Aorta (tissue), 5 donors: ENCODE measurements around the gene RNF175. TPM values are rescaled to one million over a fixed set of nuclear protein-coding genes. Genes with fewer than 3 reads are reported as not detected.

Experiments
- ATAC-seq: fragments of 200-7000 bp; cut with Tn5 transposase; one replicate; pipeline ENCODE4 v1.9.1; 2022; ENCODE audit warnings: moderate library complexity; ENCODE audit not compliant: low FRiP score
- DNase-seq, 2 donors: peaks; one replicate each; pipeline ENCODE4 v3.0.0-alpha.2; 2020
- H3K27ac ChIP-seq, 2 donors: one replicate each; pipeline ENCODE4 v1.5.1; 2013; ENCODE audit warnings: low read length in 2 of 2, mild to moderate bottlenecking in 2 of 2, moderate library complexity in 2 of 2, control low read depth in 1 of 2, inconsistent platforms in 1 of 2, low read depth in 1 of 2
- H3K27me3 ChIP-seq, 2 donors: one replicate each; pipeline ENCODE4 v1.6.1; 2013; ENCODE audit warnings: control low read depth in 1 of 2, low read length in 1 of 2, mild to moderate bottlenecking in 1 of 2, moderate library complexity in 1 of 2; ENCODE audit not compliant: insufficient read depth in 2 of 2, control insufficient read depth in 1 of 2
- H3K36me3 ChIP-seq, 2 donors: one replicate each; pipeline ENCODE4 v1.6.1; 2013; ENCODE audit warnings: control low read depth in 1 of 2, low read length in 1 of 2, mild to moderate bottlenecking in 1 of 2; ENCODE audit not compliant: insufficient read depth in 2 of 2, control insufficient read depth in 1 of 2
- H3K4me1 ChIP-seq, 2 donors: one replicate each; pipeline ENCODE4 v1.6.1; 2013; ENCODE audit warnings: low read length in 2 of 2, control low read depth in 1 of 2, mild to moderate bottlenecking in 1 of 2, moderate library complexity in 1 of 2; ENCODE audit not compliant: insufficient read depth in 2 of 2, control insufficient read depth in 1 of 2
- H3K4me3 ChIP-seq, 2 donors: one replicate each; pipeline ENCODE4 v1.5.1; 2013; ENCODE audit warnings: low read length in 2 of 2, control low read depth in 1 of 2, mild to moderate bottlenecking in 1 of 2
- H3K9me3 ChIP-seq: one replicate; pipeline ENCODE4 v1.6.1; 2013; ENCODE audit warnings: mild to moderate bottlenecking, low read length; ENCODE audit not compliant: control insufficient read depth
- WGBS, 2 donors: extraction: QIAGEN DNeasy Blood & Tissue Kit; methylation state at CpG; one replicate each; pipeline ENCODE4 v1.1.7; 2013; 5-methylcytosine and 5-hydroxymethylcytosine counted together
- intact Hi-C, 2 donors: fragments of 100-400 bp; cut with DNase I; formaldehyde crosslinking; loops; one replicate each; pipeline versions ENCODE4 v1.14.2 to v1.15.0; 2022
- long read RNA-seq, 2 donors: library from polyadenylated mRNA; unstranded; transcript quantifications; one replicate each; pipeline ENCODE4 v2.0.0, GENCODE V29; 2020 to 2021
- polyA plus RNA-seq, 2 donors: library from polyadenylated mRNA; stranded (reverse); fragments of 200-250 nt; gene quantifications; one replicate each; pipeline ENCODE4 v1.2.3, GENCODE V29; 2013
- total RNA-seq, 2 donors: library from RNA; stranded (reverse); fragmentation: NEBNext Ultra II Directional; extraction: Animal tissue kit (Norgen Biotek cat#: 25700); gene quantifications; one replicate each; pipeline ENCODE4 v1.2.1, GENCODE V29; 2021
- donor health status: healthy with polysubstance abuse.
- donor health status: Bipolar disorder and iron deficiency.
- donor health status: DM: no; HTN: no; CAD: no.
- donor health status: DM: no; HTN: no; CAD: no.
- donor health status: DM: yes; HTN: yes; CAD: no.

Gene RNF175
- total RNA-seq, result 1 to 10 TPM in 1 of 2 donors, not detected in 1; 1.0 TPM
- under 1 TPM in 1 of 2 donors, not detected in 1; 0.33 TPM for polyA plus RNA-seq
- long read RNA-seq, donor 1, partial matches to known transcripts, result 0 of 2 reads
- long read RNA-seq, donor 1, other reads (novel, unspliced or antisense), result 2 of 2 reads
- long read RNA-seq, donor 2, partial matches to known transcripts, result 0 of 6 reads
- long read RNA-seq, donor 2, other reads (novel, unspliced or antisense), result 6 of 6 reads

DNA sequence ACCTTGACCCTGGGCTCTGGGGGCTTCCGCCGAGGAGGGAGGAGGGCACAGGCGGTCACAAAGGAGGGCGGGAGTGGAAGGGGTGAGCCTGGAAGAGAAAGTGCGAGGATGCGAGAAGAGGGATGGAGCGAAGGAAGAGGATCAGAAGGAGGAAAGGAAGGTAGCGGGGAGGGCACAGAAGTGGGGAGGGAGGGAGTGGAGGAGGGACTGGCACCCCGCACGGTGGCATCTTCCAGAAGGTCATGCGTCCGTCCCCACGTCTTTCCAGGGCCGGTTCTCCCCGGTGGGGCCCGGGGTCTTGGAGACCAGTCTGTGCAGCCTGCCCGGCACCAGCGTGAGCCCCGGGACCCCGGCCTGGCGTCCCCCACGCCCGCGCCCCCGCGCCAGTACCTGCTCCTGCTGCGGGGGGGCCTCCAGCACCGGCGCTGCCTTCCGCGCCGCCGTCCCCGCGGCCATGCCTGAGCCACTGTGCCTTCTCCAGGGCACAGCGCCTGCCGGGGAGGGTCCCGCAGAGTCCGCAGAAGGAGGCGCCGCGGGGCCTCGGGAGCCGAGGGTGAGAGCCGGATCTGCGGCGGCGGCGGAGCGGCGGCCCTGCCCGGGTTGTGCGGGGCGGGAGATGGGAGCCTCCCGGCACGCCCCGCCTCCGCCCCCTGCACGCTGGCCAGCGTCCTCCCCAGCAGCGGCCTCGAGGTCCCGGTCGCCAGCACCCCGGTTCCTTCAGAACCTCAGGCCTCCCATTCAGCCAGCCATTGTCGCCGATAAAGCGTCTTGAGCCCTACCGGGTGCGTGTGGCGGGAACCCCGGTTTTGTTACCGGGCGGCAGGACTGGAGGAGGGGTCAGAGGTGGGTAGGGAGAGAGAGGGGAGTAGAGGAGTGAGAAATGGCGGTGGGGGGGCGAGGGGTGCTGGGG lies at the start of gene RNF175:
Gene RNF175, minus strand, starts transcription at position 618 of the 910 bp plus-strand sequence. Its CDS starts 162 bp downstream, at position 456.
- no peaks in the 10 kb centered on the region for H3K36me3 ChIP-seq
- DNase-seq (peak; percentile 51 to 78), ATAC-seq (peak; percentile 46)
- intact Hi-C loops, result no loop called here
- 5 to 7% methylated on average over 57 to 76 of the region's 76 CpGs for WGBS, 2 donors
- H3K27me3 ChIP-seq, result no peaks in the 10 kb centered on the region
- no peak within 1 kb of the TSS for H3K27ac ChIP-seq
- no peaks in the 10 kb centered on the region for H3K4me1 ChIP-seq
- H3K9me3 ChIP-seq, result peaks cover 2% of the 10 kb centered on the region
- peak within 1 kb of the TSS; percentile 58 to 74 for H3K4me3 ChIP-seq

DNA sequence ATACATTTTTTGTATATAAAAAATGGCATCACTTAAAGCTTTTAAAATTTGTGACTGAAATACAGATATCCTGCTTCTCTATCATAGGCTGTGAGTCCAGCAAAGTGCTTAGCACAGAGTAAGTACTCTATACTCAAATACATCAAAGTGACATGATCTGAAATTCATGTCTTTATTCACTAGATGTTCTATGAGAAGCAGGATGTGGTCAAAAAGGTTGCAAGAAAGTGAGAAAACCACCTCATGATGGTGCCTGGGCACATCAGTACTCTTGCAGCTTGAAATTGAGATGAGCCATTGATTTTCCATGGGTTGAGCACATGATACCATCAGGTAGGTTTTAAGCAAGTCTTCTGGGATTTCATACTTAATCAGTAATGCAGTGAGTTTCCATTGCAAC lies 49.5 kb upstream of the RNF175 start:
- H3K9me3 ChIP-seq, result peaks cover 2% of the 10 kb centered on the region
- H3K27ac ChIP-seq, result no peak overlapping the region
- H3K36me3 ChIP-seq, result no peaks in the 10 kb centered on the region
- peaks cover 0 to 3% of the 10 kb centered on the region in 2 donors for H3K27me3 ChIP-seq
- intact Hi-C loops, result no loop called here
- no peak overlapping the region for H3K4me3 ChIP-seq
- ATAC-seq, result no peak
- no peak for DNase-seq
- no peaks in the 10 kb centered on the region for H3K4me1 ChIP-seq

GRCh38 chr4:153808175-153808574 lies 48.4 kb upstream of the RNF175 start:
- Histone ChIP-seq H3K4me3 (no peak overlapping the region), H3K27ac (no peak overlapping the region), H3K36me3 (no peaks in the 10 kb centered on the region), H3K4me1 (no peaks in the 10 kb centered on the region), H3K27me3 (peaks cover 0 to 3% of the 10 kb centered on the region in 2 donors), H3K9me3 (peaks cover 2% of the 10 kb centered on the region)
- no peak for DNase-seq
- WGBS, 2 donors, result 74 to 75% methylated on average over 1 of the region's 1 CpG
- no peak for ATAC-seq
- intact Hi-C loops, result no loop called here

DNA sequence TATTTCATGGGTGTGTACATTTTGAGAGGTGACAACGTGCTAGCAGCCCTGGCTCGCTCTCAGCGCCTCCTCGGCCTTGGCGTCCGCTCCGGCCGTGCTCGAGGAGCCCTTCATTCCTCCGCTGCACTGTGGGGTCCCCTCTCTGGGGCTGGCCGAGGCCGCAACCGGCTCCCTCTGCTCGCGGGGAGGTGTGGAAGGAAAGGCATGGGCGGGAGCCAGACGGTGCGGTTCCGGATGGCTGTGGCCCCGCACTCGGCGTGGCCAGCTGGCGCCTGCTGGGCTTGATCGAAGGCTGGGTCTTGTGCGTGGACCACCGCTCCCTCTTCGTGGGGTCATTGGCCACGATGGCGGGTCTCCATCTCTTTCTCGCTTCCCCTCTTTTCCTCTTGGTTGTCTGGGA lies 46.2 kb upstream of the RNF175 start:
- Histone ChIP-seq H3K4me1 (no peaks in the 10 kb centered on the region), H3K9me3 (peaks cover 2% of the 10 kb centered on the region), H3K4me3 (no peak overlapping the region), H3K27ac (no peak overlapping the region), H3K27me3 (peaks cover 0 to 3% of the 10 kb centered on the region in 2 donors), H3K36me3 (no peaks in the 10 kb centered on the region)
- intact Hi-C loops, result no loop called here
- DNase-seq (no peak), ATAC-seq (no peak)
- WGBS, 2 donors, result 94 to 96% methylated on average over 30 of the region's 30 CpGs

- Histone ChIP-seq H3K36me3 (no peaks in the 10 kb centered on the region), H3K27me3 (peaks cover 0 to 1% of the 10 kb centered on the region in 2 donors), H3K4me1 (no peaks in the 10 kb centered on the region), H3K27ac (no peak overlapping the region), H3K9me3 (peaks cover 2% of the 10 kb centered on the region), H3K4me3 (no peak overlapping the region)
- 36 to 37% methylated on average over 3 of the region's 3 CpGs for WGBS, 2 donors
- intact Hi-C loops, result no loop called here
- no peak for ATAC-seq
- no peak for DNase-seq
Observed at GRCh38 chr4:153804722-153805121, 44.9 kb upstream of the RNF175 start.

GRCh38 chr4:153799694-153800074 lies 39.9 kb upstream of the RNF175 start:
- Histone ChIP-seq H3K27ac (no peak overlapping the region), H3K4me1 (no peaks in the 10 kb centered on the region), H3K27me3 (peaks cover 0 to 1% of the 10 kb centered on the region in 2 donors), H3K4me3 (no peak overlapping the region), H3K9me3 (peaks cover 2% of the 10 kb centered on the region), H3K36me3 (no peaks in the 10 kb centered on the region)
- intact Hi-C loops, result no loop called here
- 53 to 59% methylated on average over 2 of the region's 2 CpGs for WGBS, 2 donors
- peak; percentile 51 for ATAC-seq
- DNase-seq, result no peak

GRCh38 chr4:153798901-153799693 lies 39.3 kb upstream of the RNF175 start:
- ATAC-seq (no peak), DNase-seq (no peak)
- no peaks in the 10 kb centered on the region for H3K9me3 ChIP-seq
- no peak overlapping the region for H3K4me3 ChIP-seq
- H3K27me3 ChIP-seq, result no peaks in the 10 kb centered on the region
- WGBS, 2 donors, result 84% methylated on average over 3 of the region's 3 CpGs
- no peaks in the 10 kb centered on the region for H3K4me1 ChIP-seq
- no peaks in the 10 kb centered on the region for H3K36me3 ChIP-seq
- H3K27ac ChIP-seq, result no peak overlapping the region
- intact Hi-C loops, result no loop called here

GRCh38 chr4:153798420-153798819 lies 38.6 kb upstream of the RNF175 start:
- Histone ChIP-seq H3K27me3 (no peaks in the 10 kb centered on the region), H3K4me3 (no peak overlapping the region), H3K27ac (no peak overlapping the region), H3K36me3 (no peaks in the 10 kb centered on the region), H3K9me3 (no peaks in the 10 kb centered on the region), H3K4me1 (no peaks in the 10 kb centered on the region)
- intact Hi-C loops, result no loop called here
- no peak for DNase-seq
- peak; percentile 22 for ATAC-seq
- 42 to 45% methylated on average over 3 of the region's 3 CpGs for WGBS, 2 donors
